Left ventricle myocardium inferior (tissue), 1 donor: Measurements from ENCODE around the gene TFEB. TPM values are rescaled to one million over a fixed set of nuclear protein-coding genes. Genes with fewer than 3 reads are reported as not detected.

ENCODE experiments used
- DNase-seq: peaks from one replicate; pipeline ENCODE4 v3.0.0-alpha.2; 2020
- H3K27ac ChIP-seq: fragments of 200-600 bp; replicated peaks from 2 replicates; pipeline ENCODE4 v1.8.0; 2021
- H3K27me3 ChIP-seq: fragments of 200-600 bp; 2 replicates; pipeline ENCODE4 v1.8.0; 2021; ENCODE audit warnings: low read depth
- H3K36me3 ChIP-seq: fragments of 200-600 bp; 2 replicates; pipeline ENCODE4 v1.8.0; 2021
- H3K4me1 ChIP-seq: fragments of 200-600 bp; 2 replicates; pipeline ENCODE4 v1.8.0; 2021
- H3K4me3 ChIP-seq: fragments of 200-600 bp; 2 replicates; pipeline ENCODE4 v1.8.0; 2021; ENCODE audit warnings: mild to moderate bottlenecking, moderate library complexity
- H3K9me3 ChIP-seq: fragments of 200-600 bp; replicated peaks from 2 replicates; pipeline ENCODE4 v1.8.0; 2021
- CTCF ChIP-seq: fragments of 200-600 bp; IDR thresholded peaks from 2 replicates; pipeline ENCODE4 v1.8.0; 2021; ENCODE audit warnings: antibody characterized with exemption, mild to moderate bottlenecking, borderline replicate concordance
- intact Hi-C: fragments of 100-400 bp; cut with micrococcal nuclease; formaldehyde crosslinking; loops from one replicate; pipeline ENCODE4 v1.11.0; 2022
- total RNA-seq: library from RNA; stranded (reverse); fragmentation: NEBNext Ultra II Directional; extraction: Animal tissue kit (Norgen Biotek cat#: 25700); gene quantifications from one replicate; pipeline ENCODE4 v1.2.1, GENCODE V29; 2021
- donor health status: DM: no; HTN: yes; CAD: no; lungs with severe emphysema.

Gene TFEB
- total RNA-seq, 1 donor from 2014 or later = 39.9 TPM

- intact Hi-C loops = loop anchor here (10.0 kb wide), 1 partner anchor 265 kb away; no protein-coding TSS in a partner anchor
- H3K4me3 ChIP-seq = peak within 1 kb of the TSS; percentile 96
- no peaks in the 10 kb centered on the region for H3K27me3 ChIP-seq
- peak; percentile 99 for DNase-seq
- H3K36me3 ChIP-seq = peaks cover 34% of the 10 kb centered on the region
- TF ChIP-seq CTCF = peak; percentile 91
- H3K27ac ChIP-seq = peak within 1 kb of the TSS; percentile 98
- peaks cover 66% of the 10 kb centered on the region for H3K4me1 ChIP-seq
- H3K9me3 ChIP-seq = no peaks in the 10 kb centered on the region
Observed at GRCh38 chr6:41779788-41780550, 44.6 kb upstream of the TFEB start, which contains the start of gene FRS3. TSS of gene FRS3 (minus strand) at chr6:41779900. CDS start at chr6:41776987, 2,913 bp downstream.

DNA sequence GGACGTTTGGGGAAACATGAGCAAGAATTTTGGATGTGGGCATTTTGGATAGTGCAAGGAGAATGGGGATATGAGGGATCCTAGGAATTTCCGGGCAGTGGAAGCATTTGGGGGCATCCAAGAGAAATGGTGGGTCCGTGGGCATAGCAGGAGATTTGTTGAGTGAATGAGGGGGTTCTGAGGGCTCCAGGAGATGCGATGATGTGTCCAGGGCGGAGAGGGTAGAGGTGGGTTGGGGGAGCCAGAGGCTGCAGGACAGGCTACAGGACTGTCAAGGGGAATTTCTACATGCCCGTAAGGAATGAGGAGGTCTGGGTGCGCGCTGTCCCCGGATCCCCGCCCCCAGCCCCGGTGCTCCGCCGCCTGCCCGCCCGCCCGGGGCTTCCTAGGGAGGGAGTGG is 43.9 kb upstream of the TFEB start:
- peaks cover 39% of the 10 kb centered on the region for H3K36me3 ChIP-seq
- H3K27ac ChIP-seq = peak overlapping the region; percentile 98
- no peaks in the 10 kb centered on the region for H3K9me3 ChIP-seq
- intact Hi-C loops = no loop called here
- H3K27me3 ChIP-seq = no peaks in the 10 kb centered on the region
- TF ChIP-seq CTCF = no peak
- no peak for DNase-seq
- H3K4me3 ChIP-seq = peak overlapping the region; percentile 96
- H3K4me1 ChIP-seq = peaks cover 60% of the 10 kb centered on the region

GRCh38 chr6:41778895-41779294 is 43.5 kb upstream of the TFEB start:
- no peak for TF ChIP-seq CTCF
- H3K27ac ChIP-seq = peak overlapping the region; percentile 98

DNA sequence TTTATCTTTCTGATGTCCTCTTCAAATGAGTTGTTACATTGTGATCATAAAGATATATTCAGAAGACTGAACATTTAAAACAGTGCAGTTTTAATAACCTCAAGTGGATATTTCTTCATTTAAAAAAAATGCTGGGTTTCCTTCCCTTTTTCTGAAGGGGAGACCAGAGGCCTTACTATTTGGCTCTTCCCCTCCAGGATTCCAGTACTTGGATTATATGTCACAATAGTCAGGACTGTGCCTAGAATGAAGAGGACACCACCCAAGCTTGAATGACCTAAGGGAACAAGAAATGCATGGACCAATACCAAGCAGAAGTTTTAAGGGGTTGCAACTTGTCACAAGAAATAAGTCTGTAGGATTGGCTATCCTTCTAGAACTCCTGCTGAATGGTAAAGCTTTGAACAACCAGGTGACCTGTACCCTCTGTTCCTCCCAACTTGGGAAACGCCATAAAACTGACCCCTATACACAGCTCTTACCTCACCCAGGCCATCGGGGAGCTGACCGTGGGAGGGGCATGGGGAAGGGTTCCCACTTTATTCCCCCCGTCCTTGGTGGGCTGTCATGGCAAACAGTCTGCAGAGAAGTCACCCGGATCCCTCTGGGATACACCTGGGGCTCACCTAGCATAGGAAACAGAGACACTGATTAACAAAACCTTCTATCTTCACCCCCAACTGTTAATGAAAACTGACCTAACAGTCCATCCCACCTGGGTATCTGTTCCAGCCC is 42.3 kb upstream of the TFEB start:
- Histone ChIP-seq H3K4me1 (peaks cover 43% of the 10 kb centered on the region), H3K36me3 (peaks cover 48% of the 10 kb centered on the region), H3K9me3 (no peaks in the 10 kb centered on the region), H3K27me3 (no peaks in the 10 kb centered on the region), H3K4me3 (no peak overlapping the region), H3K27ac (no peak overlapping the region)
- DNase-seq = no peak
- no peak for TF ChIP-seq CTCF
- intact Hi-C loops = no loop called here

More at GRCh38 chr6:41778895-41779294, 43.5 kb upstream of the TFEB start:
- intact Hi-C loops = no loop called here
- Histone ChIP-seq H3K4me3 (peak overlapping the region; percentile 96), H3K9me3 (no peaks in the 10 kb centered on the region), H3K27me3 (no peaks in the 10 kb centered on the region), H3K4me1 (peaks cover 55% of the 10 kb centered on the region), H3K36me3 (peaks cover 39% of the 10 kb centered on the region)
- no peak for DNase-seq

- Histone ChIP-seq H3K4me1 (peaks cover 22% of the 10 kb centered on the region), H3K27me3 (no peaks in the 10 kb centered on the region), H3K9me3 (no peaks in the 10 kb centered on the region), H3K4me3 (no peak overlapping the region), H3K27ac (no peak overlapping the region), H3K36me3 (peaks cover 71% of the 10 kb centered on the region)
- intact Hi-C loops = no loop called here
- DNase-seq = no peak
- no peak for TF ChIP-seq CTCF
Observed at GRCh38 chr6:41775293-41775882, 40.0 kb upstream of the TFEB start.
